Measurements from ENCODE around the gene BAAT.

- TF ChIP-seq POLR2AphosphoS5 (IDR thresholded peaks at IDR 0.05; ENCODE audit: borderline replicate concordance, low read depth, low read length) (no peak), EZH2 (IDR thresholded peaks at IDR 0.05) (no peak), FOXP2 (optimal IDR thresholded peaks at IDR 0.05; ENCODE audit: control extremely low read depth, extremely low read length, insufficient read depth) (no peak)
These were observed 48.4 kb upstream of the BAAT start for GRCh38 chr9:101433229-101433628.
